ENCODE results near the gene KSR1.

DNA sequence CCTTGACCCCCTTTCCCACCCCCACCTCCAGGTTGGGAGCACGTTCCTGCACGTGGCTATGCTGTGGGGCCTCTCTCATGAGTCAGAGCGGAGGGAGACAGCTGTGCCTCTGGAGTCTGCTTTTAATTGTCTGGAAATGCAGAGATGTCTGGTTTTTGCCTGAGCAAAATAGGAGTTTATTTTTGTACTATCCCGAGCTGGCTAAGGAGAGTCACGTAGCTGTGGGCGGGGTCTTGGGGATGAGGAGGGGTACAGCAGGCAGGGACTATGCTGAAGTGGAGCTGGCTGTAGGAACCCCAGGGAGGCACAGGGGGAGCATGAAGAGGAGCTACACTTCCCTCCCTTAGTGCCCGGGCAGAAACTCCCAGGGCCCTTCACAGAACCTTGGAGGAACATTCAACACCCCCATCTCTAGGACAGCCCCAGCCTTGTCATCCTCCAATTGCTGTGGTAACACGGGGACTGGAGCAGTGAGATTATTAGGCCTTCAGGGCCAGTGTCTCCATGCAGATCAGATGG, 130.0 kb downstream of the KSR1 start:
- TF ChIP-seq, protein P1, sequence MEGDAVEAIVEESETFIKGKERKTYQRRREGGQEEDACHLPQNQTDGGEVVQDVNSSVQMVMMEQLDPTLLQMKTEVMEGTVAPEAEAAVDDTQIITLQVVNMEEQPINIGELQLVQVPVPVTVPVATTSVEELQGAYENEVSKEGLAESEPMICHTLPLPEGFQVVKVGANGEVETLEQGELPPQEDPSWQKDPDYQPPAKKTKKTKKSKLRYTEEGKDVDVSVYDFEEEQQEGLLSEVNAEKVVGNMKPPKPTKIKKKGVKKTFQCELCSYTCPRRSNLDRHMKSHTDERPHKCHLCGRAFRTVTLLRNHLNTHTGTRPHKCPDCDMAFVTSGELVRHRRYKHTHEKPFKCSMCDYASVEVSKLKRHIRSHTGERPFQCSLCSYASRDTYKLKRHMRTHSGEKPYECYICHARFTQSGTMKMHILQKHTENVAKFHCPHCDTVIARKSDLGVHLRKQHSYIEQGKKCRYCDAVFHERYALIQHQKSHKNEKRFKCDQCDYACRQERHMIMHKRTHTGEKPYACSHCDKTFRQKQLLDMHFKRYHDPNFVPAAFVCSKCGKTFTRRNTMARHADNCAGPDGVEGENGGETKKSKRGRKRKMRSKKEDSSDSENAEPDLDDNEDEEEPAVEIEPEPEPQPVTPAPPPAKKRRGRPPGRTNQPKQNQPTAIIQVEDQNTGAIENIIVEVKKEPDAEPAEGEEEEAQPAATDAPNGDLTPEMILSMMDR (IDR thresholded peaks at IDR 0.05; ENCODE audit: insufficient read depth, low read depth, low read length) = no peak
- no peak for TF ChIP-seq EZH2 (IDR thresholded peaks at IDR 0.05; ENCODE audit: insufficient read depth, low read length)
